ENCODE measurements around the gene ENAH. TPM values are rescaled to one million over a fixed set of nuclear protein-coding genes. Genes with fewer than 3 reads are reported as not detected.

The ENAH gene
- total RNA-seq, 4 donors from 2014 or later = 18.7 to 60.7 (median 30.5) TPM

GRCh38 chr1:225556694-225557093 lies 96.2 kb downstream of the ENAH start:
- DNase-seq (ENCODE audit: low spot score) = no peak
- no peak for TF ChIP-seq CTCF (IDR thresholded peaks at IDR 0.05)
- no peak for ATAC-seq (ENCODE audit: low FRiP score)

GRCh38 chr1:225555821-225556220 lies 97.1 kb downstream of the ENAH start:
- no peak for DNase-seq (ENCODE audit: low spot score)
- no peak for TF ChIP-seq CTCF (IDR thresholded peaks at IDR 0.05)
- no peak for ATAC-seq (ENCODE audit: low FRiP score)

DNA sequence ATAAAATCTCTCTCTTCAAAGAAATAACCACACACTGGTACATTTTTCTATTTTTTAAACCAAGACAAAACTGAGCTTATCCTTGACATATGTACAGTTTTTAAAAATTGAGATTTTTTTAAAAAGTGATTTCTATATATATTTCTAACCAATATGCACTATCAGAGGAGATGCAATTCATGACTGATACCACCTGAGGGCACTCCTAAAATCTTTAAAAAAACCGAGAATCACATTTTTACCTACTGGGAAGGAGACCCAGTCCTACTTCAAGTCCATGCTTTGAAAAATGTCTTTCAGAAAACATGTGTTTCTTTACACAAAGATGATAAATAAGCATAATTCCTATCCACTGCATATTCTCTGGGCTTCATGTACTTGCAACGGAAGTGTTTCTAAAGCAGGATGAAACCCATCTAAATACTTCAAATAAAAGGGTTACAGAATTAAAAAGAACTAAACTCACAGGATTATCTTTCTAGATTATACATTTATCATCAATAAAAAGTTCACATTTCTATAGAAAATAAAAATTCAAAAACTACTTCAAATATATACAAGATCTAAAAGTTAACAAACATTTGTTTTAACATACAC lies 98.6 kb downstream of the ENAH start:
- TF ChIP-seq CTCF (IDR thresholded peaks at IDR 0.05) = no peak
- DNase-seq (ENCODE audit: low spot score) (no peak), ATAC-seq (ENCODE audit: low FRiP score) (no peak)

GRCh38 chr1:225549821-225550220 lies 103.1 kb downstream of the ENAH start:
- ATAC-seq (ENCODE audit: low FRiP score) (no peak), DNase-seq (ENCODE audit: low spot score) (no peak)
- no peak for TF ChIP-seq CTCF (IDR thresholded peaks at IDR 0.05)

- DNase-seq (ENCODE audit: low spot score) = no peak
- ATAC-seq (ENCODE audit: low FRiP score) = no peak
- no peak for TF ChIP-seq CTCF (IDR thresholded peaks at IDR 0.05)
Observed at GRCh38 chr1:225548140-225548857, 104.6 kb downstream of the ENAH start.

GRCh38 chr1:225545649-225546048 lies 107.3 kb downstream of the ENAH start:
- DNase-seq (ENCODE audit: low spot score) = no peak
- TF ChIP-seq CTCF (IDR thresholded peaks at IDR 0.05) = no peak
- ATAC-seq (ENCODE audit: low FRiP score) = no peak

DNA sequence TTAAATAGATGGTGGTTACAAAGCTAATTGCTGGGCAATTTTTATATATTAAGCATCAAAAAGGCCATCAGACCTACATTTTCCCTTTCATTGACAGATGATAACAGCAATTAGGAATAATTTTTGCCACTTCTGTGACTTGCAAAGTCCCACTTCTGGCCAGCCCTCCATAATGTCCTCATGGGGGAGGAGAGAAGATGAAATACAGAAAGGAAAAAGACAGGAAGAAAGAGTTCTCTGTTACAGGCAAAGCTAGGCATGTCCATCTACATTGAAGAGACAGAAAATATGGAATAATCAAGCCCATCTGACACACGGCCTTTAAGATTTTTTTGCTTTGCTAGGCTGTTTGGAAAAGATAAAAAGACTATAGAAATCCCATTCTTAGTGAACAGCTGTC lies 108.0 kb downstream of the ENAH start:
- no peak for TF ChIP-seq CTCF (IDR thresholded peaks at IDR 0.05)
- ATAC-seq (ENCODE audit: low FRiP score) = no peak

More for the DNA sequence above, 108.0 kb downstream of the ENAH start:
- DNase-seq (ENCODE audit: low spot score) = no peak
